ENCODE measurements around the gene C2CD3. TPM values are rescaled to one million over a fixed set of nuclear protein-coding genes. Genes with fewer than 3 reads are reported as not detected.

Gene C2CD3
- total and polyA plus RNA-seq, 9 of the 15 experiments (the other 6 are each of a cell fraction or from before 2014, with no cell fraction given), result 4.4 to 20.2 (median 15.4) TPM

GRCh38 chr11:74057249-74058151, 113.3 kb downstream of the C2CD3 start (continued):
- TF ChIP-seq MGA (IDR thresholded peaks at IDR 0.05) (no peak), POLR2G (IDR thresholded peaks at IDR 0.05; ENCODE audit: low read depth, low read length) (no peak), HDAC3 (IDR thresholded peaks at IDR 0.05; ENCODE audit: borderline replicate concordance, partially characterized antibody) (no peak), ZNF280A (IDR thresholded peaks at IDR 0.05; ENCODE audit: low read depth, partially characterized antibody) (no peak), YBX1 (IDR thresholded peaks at IDR 0.05) (no peak)
- TF ChIP-seq, protein P1, sequence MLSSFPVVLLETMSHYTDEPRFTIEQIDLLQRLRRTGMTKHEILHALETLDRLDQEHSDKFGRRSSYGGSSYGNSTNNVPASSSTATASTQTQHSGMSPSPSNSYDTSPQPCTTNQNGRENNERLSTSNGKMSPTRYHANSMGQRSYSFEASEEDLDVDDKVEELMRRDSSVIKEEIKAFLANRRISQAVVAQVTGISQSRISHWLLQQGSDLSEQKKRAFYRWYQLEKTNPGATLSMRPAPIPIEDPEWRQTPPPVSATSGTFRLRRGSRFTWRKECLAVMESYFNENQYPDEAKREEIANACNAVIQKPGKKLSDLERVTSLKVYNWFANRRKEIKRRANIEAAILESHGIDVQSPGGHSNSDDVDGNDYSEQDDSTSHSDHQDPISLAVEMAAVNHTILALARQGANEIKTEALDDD (IDR thresholded peaks at IDR 0.05), result no peak
- TF ChIP-seq, protein P2, sequence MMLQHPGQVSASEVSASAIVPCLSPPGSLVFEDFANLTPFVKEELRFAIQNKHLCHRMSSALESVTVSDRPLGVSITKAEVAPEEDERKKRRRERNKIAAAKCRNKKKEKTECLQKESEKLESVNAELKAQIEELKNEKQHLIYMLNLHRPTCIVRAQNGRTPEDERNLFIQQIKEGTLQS (IDR thresholded peaks at IDR 0.05), result peak; percentile 96
- TF ChIP-seq, protein P2 (CRISPR knock-in tag; conservative IDR thresholded peaks at IDR 0.05), result no peak; the same call in 1 of the 2 replicates
